K562 (cell line): ENCODE measurements around the gene TTC9C. TPM values are rescaled to one million over a fixed set of nuclear protein-coding genes. Genes with fewer than 3 reads are reported as not detected.

Source experiments
- ATF6 ChIP-seq: sonication (generic); formaldehyde crosslinking; IDR thresholded peaks from 2 replicates; pipeline ENCODE4 v1.4.0; 2020; ENCODE audit warnings: mild to moderate bottlenecking, missing genetic modification reagents
- CHD1 ChIP-seq: fragments of 200-600 bp; sonication (generic); IDR thresholded peaks from one replicate; pipeline ENCODE4 v1.6.1; 2012; ENCODE audit warnings: mild to moderate bottlenecking, moderate library complexity, low read length, inconsistent platforms
- GTF2E2 ChIP-seq: fragments of 200-800 bp; sonication (Bioruptor generic); IDR thresholded peaks from 2 replicates; pipeline ENCODE4 v1.6.1; 2016; ENCODE audit warnings: missing genetic modification characterization, missing compliant biosample characterization
- HMGN3 ChIP-seq: IDR thresholded peaks from 2 replicates; pipeline ENCODE4 v1.6.1; 2011; ENCODE audit warnings: borderline replicate concordance, low read depth, mild to moderate bottlenecking, mixed read lengths, low read length; ENCODE audit not compliant: insufficient read length; ENCODE audit errors: extremely low read depth
- HNRNPL ChIP-seq: fragments of 200-400 bp; formaldehyde crosslinking; IDR thresholded peaks from 2 replicates; pipeline ENCODE4 v1.6.1; 2017; ENCODE audit warnings: low read depth, mild to moderate bottlenecking, low read length
- KLF16 ChIP-seq: IDR thresholded peaks from 2 replicates; pipeline ENCODE4 v1.6.1; 2016; ENCODE audit warnings: antibody characterized with exemption
- OTX1 ChIP-seq: fragments of 450-650 bp; formaldehyde crosslinking; IDR thresholded peaks from 2 replicates; pipeline ENCODE4 v1.4.0; 2022; ENCODE audit warnings: mild to moderate bottlenecking
- PBX2 ChIP-seq, 2 experiments: IDR thresholded peaks in 1 of 2; conservative IDR thresholded peaks in 1 of 2; 2 replicates each; pipeline ENCODE4 v1.6.1; 2016; ENCODE audit warnings: low read depth in 2 of 2, mild to moderate bottlenecking in 1 of 2, missing compliant biosample characterization in 1 of 2, missing genetic modification characterization in 1 of 2, moderate library complexity in 1 of 2
- SETDB1 ChIP-seq: IDR thresholded peaks from one replicate; pipeline ENCODE4 v1.6.1; 2012; ENCODE audit warnings: low read length, control low read depth, inconsistent platforms
- SMARCC2 ChIP-seq: fragments of 450-650 bp; IDR thresholded peaks from 2 replicates; pipeline ENCODE4 v1.6.1; 2017; ENCODE audit warnings: antibody characterized with exemption, moderate library complexity, mild to moderate bottlenecking, low read depth
- TCF7 ChIP-seq: sonication (generic); IDR thresholded peaks from 2 replicates; pipeline ENCODE4 v1.6.1; 2016; ENCODE audit warnings: antibody characterized with exemption, borderline replicate concordance
- ZFX ChIP-seq: sonication (generic); formaldehyde crosslinking; IDR thresholded peaks from 2 replicates; pipeline ENCODE4 v1.8.0; 2022; ENCODE audit warnings: mild to moderate bottlenecking, missing genetic modification reagents, moderate library complexity
- ZNF146 ChIP-seq: IDR thresholded peaks from one replicate; pipeline ENCODE4 v1.6.1; 2018; ENCODE audit warnings: missing compliant biosample characterization; ENCODE audit not compliant: unreplicated experiment
- polyA plus RNA-seq, 8 experiments: library from polyadenylated mRNA; depleted of rRNA in 4 of 8; stranded (reverse) in 5 of 8; unstranded in 3 of 8; fragments of >200 nt; fragmentation: Nextera tagmentation in 2 of 8; fragmentation: Illumina TruSeq in 1 of 8; extraction: Ambion mirVana in 2 of 8; extraction: Trizol in 1 of 8; gene quantifications; 2 replicates each; pipeline versions ENCODE4 v1.2.1 to v1.2.3, GENCODE V29; 2011 to 2014; ENCODE audit warnings: inconsistent platforms in 1 of 8, missing spikeins in 1 of 8
- total RNA-seq, 7 experiments: library from RNA; depleted of rRNA in 6 of 7; stranded (reverse); fragments of >200 nt in 6 of 7; fragmentation: Illumina TruSeq in 2 of 7; extraction: Trizol in 2 of 7; gene quantifications; 2 replicates each; pipeline versions ENCODE4 v1.2.1 to v1.2.3, GENCODE V29; 2011 to 2021; ENCODE audit warnings: low replicate concordance in 1 of 7
- TF ChIP-seq, protein P1 (sequence below): sonication (generic); formaldehyde crosslinking; IDR thresholded peaks from 2 replicates; pipeline ENCODE4 v1.9.0; 2022; ENCODE audit warnings: mild to moderate bottlenecking, missing genetic modification reagents
- TF ChIP-seq, protein P2 (sequence below): sonication (generic); formaldehyde crosslinking; IDR thresholded peaks from 2 replicates; pipeline ENCODE4 v1.8.0; 2023; ENCODE audit warnings: mild to moderate bottlenecking, missing genetic modification reagents
- TF ChIP-seq, protein P3 (sequence below): fragments of 450-650 bp; IDR thresholded peaks from 2 replicates; pipeline ENCODE4 v1.6.1; 2016; ENCODE audit warnings: antibody characterized with exemption

TTC9C gene
- total and polyA plus RNA-seq, 9 of the 15 experiments (the other 6 are each of a cell fraction or from before 2014, with no cell fraction given) = 32.8 to 59.0 (median 37.1) TPM

DNA sequence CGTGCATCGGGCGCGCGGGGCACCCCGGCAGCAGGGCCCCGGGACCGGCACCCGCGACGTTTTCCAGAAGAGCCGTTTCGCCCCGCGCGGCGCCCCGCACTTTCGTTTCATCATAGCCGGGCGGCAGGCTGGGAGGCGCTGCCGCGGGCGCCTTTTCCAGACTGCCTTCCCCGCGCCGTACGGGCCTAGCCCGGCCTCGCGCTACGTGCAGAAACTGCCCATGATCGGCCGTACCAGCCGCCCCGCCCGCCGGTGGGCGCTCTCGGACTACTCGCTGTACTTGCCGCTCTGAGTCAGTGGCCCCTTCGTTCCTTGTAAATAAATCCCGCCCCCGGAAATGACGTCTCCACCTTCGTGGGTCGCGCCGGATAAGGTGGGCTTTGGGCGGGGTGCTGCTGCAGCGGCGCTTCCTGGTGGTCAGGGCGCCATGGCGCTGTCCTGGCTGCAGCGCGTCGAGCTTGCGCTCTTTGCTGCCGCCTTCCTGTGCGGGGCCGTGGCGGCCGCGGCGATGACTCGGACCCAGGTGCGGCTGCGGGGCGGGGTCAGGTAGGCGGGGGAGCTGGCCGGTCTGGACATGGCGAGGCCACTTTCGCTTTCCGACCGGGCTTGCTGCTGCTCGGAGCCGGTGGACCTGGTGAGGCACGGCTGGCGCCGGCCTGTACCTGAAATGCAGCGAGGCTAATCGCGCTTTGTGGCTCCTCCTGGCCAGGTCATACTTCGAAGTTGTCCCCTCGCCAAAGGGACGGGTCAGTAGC is 58.9 kb downstream of the TTC9C start, which contains the start of gene TMEM179B (continued):
- TF ChIP-seq PBX2 (CRISPR knock-in tag; IDR thresholded peaks at IDR 0.05; ENCODE audit: low read depth) = 0 out of 2 replicates have a peak, but pooled peaks have one; percentile 11
- no peak for TF ChIP-seq PBX2 (tag; conservative IDR thresholded peaks at IDR 0.05; ENCODE audit: low read depth)
- peak; percentile 3 for TF ChIP-seq ZNF146 (CRISPR knock-in tag)
- TF ChIP-seq, protein P1, sequence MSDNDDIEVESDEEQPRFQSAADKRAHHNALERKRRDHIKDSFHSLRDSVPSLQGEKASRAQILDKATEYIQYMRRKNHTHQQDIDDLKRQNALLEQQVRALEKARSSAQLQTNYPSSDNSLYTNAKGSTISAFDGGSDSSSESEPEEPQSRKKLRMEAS (CRISPR knock-in tag) = peak; percentile 91
- TF ChIP-seq CHD1 = peak; percentile 82
- TF ChIP-seq SETDB1 = peak; percentile 35
- no peak for TF ChIP-seq HNRNPL
- no peak for TF ChIP-seq OTX1 (CRISPR knock-in tag)
- peak; percentile 91 for TF ChIP-seq HMGN3
- TF ChIP-seq, protein P2, sequence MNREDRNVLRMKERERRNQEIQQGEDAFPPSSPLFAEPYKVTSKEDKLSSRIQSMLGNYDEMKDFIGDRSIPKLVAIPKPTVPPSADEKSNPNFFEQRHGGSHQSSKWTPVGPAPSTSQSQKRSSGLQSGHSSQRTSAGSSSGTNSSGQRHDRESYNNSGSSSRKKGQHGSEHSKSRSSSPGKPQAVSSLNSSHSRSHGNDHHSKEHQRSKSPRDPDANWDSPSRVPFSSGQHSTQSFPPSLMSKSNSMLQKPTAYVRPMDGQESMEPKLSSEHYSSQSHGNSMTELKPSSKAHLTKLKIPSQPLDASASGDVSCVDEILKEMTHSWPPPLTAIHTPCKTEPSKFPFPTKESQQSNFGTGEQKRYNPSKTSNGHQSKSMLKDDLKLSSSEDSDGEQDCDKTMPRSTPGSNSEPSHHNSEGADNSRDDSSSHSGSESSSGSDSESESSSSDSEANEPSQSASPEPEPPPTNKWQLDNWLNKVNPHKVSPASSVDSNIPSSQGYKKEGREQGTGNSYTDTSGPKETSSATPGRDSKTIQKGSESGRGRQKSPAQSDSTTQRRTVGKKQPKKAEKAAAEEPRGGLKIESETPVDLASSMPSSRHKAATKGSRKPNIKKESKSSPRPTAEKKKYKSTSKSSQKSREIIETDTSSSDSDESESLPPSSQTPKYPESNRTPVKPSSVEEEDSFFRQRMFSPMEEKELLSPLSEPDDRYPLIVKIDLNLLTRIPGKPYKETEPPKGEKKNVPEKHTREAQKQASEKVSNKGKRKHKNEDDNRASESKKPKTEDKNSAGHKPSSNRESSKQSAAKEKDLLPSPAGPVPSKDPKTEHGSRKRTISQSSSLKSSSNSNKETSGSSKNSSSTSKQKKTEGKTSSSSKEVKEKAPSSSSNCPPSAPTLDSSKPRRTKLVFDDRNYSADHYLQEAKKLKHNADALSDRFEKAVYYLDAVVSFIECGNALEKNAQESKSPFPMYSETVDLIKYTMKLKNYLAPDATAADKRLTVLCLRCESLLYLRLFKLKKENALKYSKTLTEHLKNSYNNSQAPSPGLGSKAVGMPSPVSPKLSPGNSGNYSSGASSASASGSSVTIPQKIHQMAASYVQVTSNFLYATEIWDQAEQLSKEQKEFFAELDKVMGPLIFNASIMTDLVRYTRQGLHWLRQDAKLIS (CRISPR knock-in tag) = peak; percentile 96
- TF ChIP-seq GTF2E2 = 0 out of 2 replicates have a peak, but pooled peaks have one; percentile 62
- 0 out of 2 replicates have a peak, but pooled peaks have one; percentile 53 for TF ChIP-seq ATF6
- TF ChIP-seq SMARCC2 = no peak; the same call in 1 of the 2 replicates
- peak; percentile 93 for TF ChIP-seq ZFX (CRISPR knock-in tag)
- TF ChIP-seq KLF16 = peak; percentile 76
- TF ChIP-seq, protein P3, sequence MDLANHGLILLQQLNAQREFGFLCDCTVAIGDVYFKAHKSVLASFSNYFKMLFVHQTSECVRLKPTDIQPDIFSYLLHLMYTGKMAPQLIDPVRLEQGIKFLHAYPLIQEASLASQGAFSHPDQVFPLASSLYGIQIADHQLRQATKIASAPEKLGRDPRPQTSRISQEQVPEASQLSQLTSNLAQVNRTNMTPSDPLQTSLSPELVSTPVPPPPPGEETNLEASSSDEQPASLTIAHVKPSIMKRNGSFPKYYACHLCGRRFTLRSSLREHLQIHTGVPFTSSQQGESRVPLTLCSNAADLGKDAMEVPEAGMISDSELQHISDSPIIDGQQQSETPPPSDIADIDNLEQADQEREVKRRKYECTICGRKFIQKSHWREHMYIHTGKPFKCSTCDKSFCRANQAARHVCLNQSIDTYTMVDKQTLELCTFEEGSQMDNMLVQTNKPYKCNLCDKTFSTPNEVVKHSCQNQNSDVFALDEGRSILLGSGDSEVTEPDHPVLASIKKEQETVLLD = no peak
- TF ChIP-seq TCF7 = peak; percentile 52; the same call in 1 of the 2 replicates
